Erythroblast (primary cell): ENCODE measurements around the gene LIMS1.
"Not testable (repeated sequence)": the region's sequence is repeated elsewhere in the genome, so short reads cannot be mapped to it uniquely, and the experiment has no call there.

Experiments used
- GATA1 ChIP-seq: IDR thresholded peaks from 2 replicates; pipeline ENCODE4 v1.6.1; 2011; ENCODE audit warnings: low read depth, mild to moderate bottlenecking, control low read depth, low read length, moderate library complexity
- POLR2A ChIP-seq: IDR thresholded peaks from 2 replicates; pipeline ENCODE4 v1.6.1; 2011; ENCODE audit warnings: mild to moderate bottlenecking, low read length

- TF ChIP-seq POLR2A, GATA1: not testable (repeated sequence)
Measured at GRCh38 chr2:108690001-108690400, 155.7 kb downstream of the LIMS1 start.
